H9 (cell line): ENCODE data around the gene PRPF38B. TPM values are rescaled to one million over a fixed set of nuclear protein-coding genes. Genes with fewer than 3 reads are reported as not detected.

Source experiments
- DNase-seq: peaks from one replicate; pipeline ENCODE4 v3.0.0-alpha.2; 2017
- H2AFZ ChIP-seq: one replicate; pipeline ENCODE4 v1.6.1; 2013; ENCODE audit warnings: mild to moderate bottlenecking, low read length, control low read depth, moderate library complexity
- H2AK5ac ChIP-seq: 2 replicates; pipeline ENCODE4 v1.6.1; 2013; ENCODE audit warnings: low read length, control low read depth, mixed read lengths; ENCODE audit not compliant: insufficient read length
- H2BK120ac ChIP-seq: one replicate; pipeline ENCODE4 v1.6.1; 2013; ENCODE audit warnings: low read depth, mild to moderate bottlenecking, low read length, control low read depth, inconsistent platforms; ENCODE audit not compliant: poor library complexity, severe bottlenecking
- H2BK12ac ChIP-seq: 2 replicates; pipeline ENCODE4 v1.6.1; 2013; ENCODE audit warnings: low read length, control low read depth, mixed read lengths, low read depth; ENCODE audit not compliant: insufficient read length
- H2BK15ac ChIP-seq: 2 replicates; pipeline ENCODE4 v1.6.1; 2013; ENCODE audit warnings: low read depth, low read length, control low read depth
- H2BK20ac ChIP-seq: one replicate; pipeline ENCODE4 v1.6.1; 2013; ENCODE audit warnings: low read depth, mild to moderate bottlenecking, low read length, control low read depth, inconsistent platforms; ENCODE audit not compliant: poor library complexity, severe bottlenecking
- H2BK5ac ChIP-seq: 2 replicates; pipeline ENCODE4 v1.6.1; 2013; ENCODE audit warnings: low read length, control low read depth, mixed read lengths; ENCODE audit not compliant: insufficient read length
- H3K14ac ChIP-seq: 2 replicates; pipeline ENCODE4 v1.6.1; 2013; ENCODE audit warnings: low read length, control low read depth; ENCODE audit not compliant: insufficient read depth
- H3K18ac ChIP-seq: 2 replicates; pipeline ENCODE4 v1.6.1; 2013; ENCODE audit warnings: low read depth, mild to moderate bottlenecking, mixed read lengths, low read length, control low read depth; ENCODE audit not compliant: insufficient read length
- H3K23ac ChIP-seq: 2 replicates; pipeline ENCODE4 v1.6.1; 2013; ENCODE audit warnings: low read length, control low read depth, mixed read lengths, low read depth; ENCODE audit not compliant: insufficient read length
- H3K23me2 ChIP-seq: 2 replicates; pipeline ENCODE4 v1.6.1; 2013; ENCODE audit warnings: low read depth, mild to moderate bottlenecking, mixed read lengths, low read length, control low read depth; ENCODE audit not compliant: insufficient read length, poor library complexity, severe bottlenecking
- H3K27ac ChIP-seq: 2 replicates; pipeline ENCODE4 v1.5.1; 2013; ENCODE audit warnings: low read length, control low read depth, mixed read lengths, low read depth; ENCODE audit not compliant: insufficient read length
- H3K27me3 ChIP-seq: 2 replicates; pipeline ENCODE4 v1.6.1; 2013; ENCODE audit warnings: low read length, control low read depth, inconsistent platforms; ENCODE audit not compliant: insufficient read depth
- H3K4ac ChIP-seq: 2 replicates; pipeline ENCODE4 v1.6.1; 2013; ENCODE audit warnings: low read depth, mild to moderate bottlenecking, control low read depth, inconsistent platforms, low read length, moderate library complexity
- H3K4me1 ChIP-seq: 2 replicates; pipeline ENCODE4 v1.6.1; 2013; ENCODE audit warnings: low read length, control low read depth, inconsistent platforms; ENCODE audit not compliant: insufficient read depth
- H3K4me2 ChIP-seq: 2 replicates; pipeline ENCODE4 v1.6.1; 2013; ENCODE audit warnings: low read length, control low read depth, mixed read lengths; ENCODE audit not compliant: insufficient read length, insufficient read depth
- H3K56ac ChIP-seq: 2 replicates; pipeline ENCODE4 v1.6.1; 2013; ENCODE audit warnings: low read depth, mild to moderate bottlenecking, mixed read lengths, low read length, control low read depth; ENCODE audit not compliant: insufficient read length
- H3K79me1 ChIP-seq: 2 replicates; pipeline ENCODE4 v1.6.1; 2013; ENCODE audit warnings: low read depth, mild to moderate bottlenecking, moderate library complexity, low read length, control low read depth, inconsistent platforms; ENCODE audit not compliant: insufficient read depth, poor library complexity, severe bottlenecking
- H3K79me2 ChIP-seq: 2 replicates; pipeline ENCODE4 v1.6.1; 2013; ENCODE audit warnings: low read length, control low read depth, inconsistent platforms; ENCODE audit not compliant: insufficient read depth
- H3K9ac ChIP-seq: 2 replicates; pipeline ENCODE4 v1.6.1; 2013; ENCODE audit warnings: low read length, control low read depth, mixed read lengths; ENCODE audit not compliant: insufficient read length; ENCODE audit errors: extremely low read depth
- H3K9me3 ChIP-seq: one replicate; pipeline ENCODE4 v1.6.1; 2013; ENCODE audit warnings: low read depth, low read length, inconsistent platforms; ENCODE audit not compliant: control insufficient read depth
- H3T11ph ChIP-seq: one replicate; pipeline ENCODE4 v1.6.1; 2013; ENCODE audit warnings: mild to moderate bottlenecking, low read length, control low read depth, inconsistent platforms
- H4K20me1 ChIP-seq: one replicate; pipeline ENCODE4 v1.6.1; 2013; ENCODE audit not compliant: control insufficient read depth, insufficient read length, insufficient read depth
- H4K5ac ChIP-seq: 2 replicates; pipeline ENCODE4 v1.6.1; 2013; ENCODE audit warnings: low read depth, mild to moderate bottlenecking, mixed read lengths, low read length, control low read depth; ENCODE audit not compliant: insufficient read length
- H4K8ac ChIP-seq: replicated peaks from 2 replicates; pipeline ENCODE4 v1.6.1; 2013; ENCODE audit warnings: low read length, control low read depth, mixed read lengths, low read depth; ENCODE audit not compliant: insufficient read length
- H4K91ac ChIP-seq: 2 replicates; pipeline ENCODE4 v1.6.1; 2013; ENCODE audit warnings: low read depth, mild to moderate bottlenecking, moderate library complexity, mixed read lengths, low read length, control low read depth; ENCODE audit not compliant: insufficient read length
- H3K27ac Mint-ChIP-seq, 3 experiments: 2 replicates in 2 of 3; 3 replicates in 1 of 3; pipeline ENCODE4 v1.8.0; 2020 to 2021; ENCODE audit warnings: mixed read lengths in 3 of 3, mild to moderate bottlenecking in 1 of 3, moderate library complexity in 1 of 3
- H3K27me3 Mint-ChIP-seq: 2 replicates; pipeline ENCODE4 v1.8.0; 2021; ENCODE audit warnings: low read depth, mild to moderate bottlenecking, moderate library complexity, mixed read lengths
- H3K36me3 Mint-ChIP-seq, 3 experiments: 2 replicates in 2 of 3; 3 replicates in 1 of 3; pipeline ENCODE4 v1.8.0; 2020 to 2021; ENCODE audit warnings: low read depth in 3 of 3, mixed read lengths in 3 of 3; ENCODE audit not compliant: insufficient read depth in 1 of 3
- H3K4me1 Mint-ChIP-seq, 2 experiments: 2 replicates each; pipeline ENCODE4 v1.8.0; 2020; ENCODE audit warnings: mixed read lengths in 2 of 2
- H3K4me3 Mint-ChIP-seq, 2 experiments: 2 replicates in 1 of 2; 3 replicates in 1 of 2; pipeline ENCODE4 v1.8.0; 2020 to 2021; ENCODE audit warnings: mild to moderate bottlenecking in 2 of 2, mixed read lengths in 2 of 2, moderate library complexity in 1 of 2
- H3K9me3 Mint-ChIP-seq, 2 experiments: 2 replicates in 1 of 2; 3 replicates in 1 of 2; pipeline ENCODE4 v1.8.0; 2020; ENCODE audit warnings: mild to moderate bottlenecking in 2 of 2, mixed read lengths in 2 of 2, moderate library complexity in 1 of 2
- CTCF ChIP-seq: fragments of 200-600 bp; sonication (generic); conservative IDR thresholded peaks from 3 replicates; pipeline ENCODE4 v1.8.0; 2021; ENCODE audit warnings: antibody characterized with exemption, mild to moderate bottlenecking
- WGBS: extraction: QIAGEN DNeasy Blood & Tissue Kit; methylation state at CpG from one replicate; pipeline ENCODE4 v1.1.7; 2013; ENCODE audit warnings: missing lambda C conversion rate, low lambda C conversion rate, mixed read lengths; ENCODE audit not compliant: insufficient read length; ENCODE audit errors: extremely low coverage; 5-methylcytosine and 5-hydroxymethylcytosine counted together
- total RNA-seq: library from RNA; stranded (reverse); gene quantifications from 2 replicates; pipeline ENCODE4 v1.2.1, GENCODE V29; 2021

Gene PRPF38B
- total RNA-seq, 1 experiment from 2014 or later, result 60.0 TPM

- H3K56ac ChIP-seq, result no peak overlapping the region
- H2AFZ ChIP-seq, result no peak overlapping the region
- no peaks in the 10 kb centered on the region for H3K79me2 ChIP-seq
- H3K4me2 ChIP-seq, result no peak overlapping the region
- Mint-ChIP-seq H3K4me3 (no peak overlapping the region), H3K27me3 (peaks cover 37% of the 10 kb centered on the region), H3K4me1 (peaks cover 0 to 3% of the 10 kb centered on the region in 2 experiments; a peak in 1 of 4 replicates), H3K36me3 (peaks cover 0 to 4% (median 0%) of the 10 kb centered on the region in 3 experiments; a peak in 1 of 7 replicates), H3K9me3 (peaks cover 1 to 5% of the 10 kb centered on the region in 2 experiments; a peak in 1 of 5 replicates), H3K27ac (no peak overlapping the region)
- H4K8ac ChIP-seq, result no peak overlapping the region
- H3K4me1 ChIP-seq, result no peaks in the 10 kb centered on the region
- no peak overlapping the region for H2AK5ac ChIP-seq
- H3K9me3 ChIP-seq, result no peaks in the 10 kb centered on the region
- no peak for DNase-seq
- WGBS, result no CpG with 5 or more reads among the region's 2 CpGs
- H3K23me2 ChIP-seq, result peaks cover 6% of the 10 kb centered on the region
- H2BK12ac ChIP-seq, result no peak overlapping the region
- no peak overlapping the region for H3K18ac ChIP-seq
- H3K79me1 ChIP-seq, result no peaks in the 10 kb centered on the region
- no peak for TF ChIP-seq CTCF
- H3K9ac ChIP-seq, result no peak overlapping the region
- H3T11ph ChIP-seq, result no peak overlapping the region
- H3K27me3 ChIP-seq, result no peaks in the 10 kb centered on the region; the same call in 1 of the 2 replicates
- H2BK15ac ChIP-seq, result no peak overlapping the region
- H4K91ac ChIP-seq, result no peak overlapping the region
- H2BK120ac ChIP-seq, result no peak overlapping the region
- no peak overlapping the region for H4K5ac ChIP-seq
- no peak overlapping the region for H3K23ac ChIP-seq
- H2BK5ac ChIP-seq, result no peak overlapping the region
- H2BK20ac ChIP-seq, result no peak overlapping the region
- no peaks in the 10 kb centered on the region for H4K20me1 ChIP-seq
- H3K27ac ChIP-seq, result no peak overlapping the region
- no peak overlapping the region for H3K4ac ChIP-seq
- no peak overlapping the region for H3K14ac ChIP-seq
Observed at GRCh38 chr1:108663074-108663473, 29.0 kb upstream of the PRPF38B start.
